RWPE1 (cell line): ENCODE measurements around the gene GRK3.
A peak's percentile ranks its signal among the peaks of the same experiment; 100 is the strongest.

Experiments
- CTCF ChIA-PET: fragments of 350-600 bp; sonication (Branson Sonifier 250); formaldehyde crosslinking; extraction: SDS; loops from one replicate; lab custom pipeline; 2021; lab: Yijun Ruan, JAX
- POLR2A ChIA-PET: fragments of 400-600 bp; formaldehyde crosslinking; extraction: SDS; loops from one replicate; lab custom pipeline; 2020; ENCODE audit warnings: antibody characterized with exemption; ENCODE audit not compliant: low non-redundant PET; lab: Yijun Ruan, JAX
- DNase-seq: peaks from one replicate; pipeline ENCODE4 v3.0.0; 2012; ENCODE audit warnings: low spot score
- H3K27ac ChIP-seq: fragments of 450-650 bp; 2 replicates; pipeline ENCODE4 v1.5.1; 2017
- TF ChIP-seq, protein P1 (sequence below): fragments of 450-650 bp; conservative IDR thresholded peaks from 2 replicates; pipeline ENCODE4 v1.5.1; 2017; ENCODE audit warnings: low read depth, mild to moderate bottlenecking

GRK3 gene

DNA sequence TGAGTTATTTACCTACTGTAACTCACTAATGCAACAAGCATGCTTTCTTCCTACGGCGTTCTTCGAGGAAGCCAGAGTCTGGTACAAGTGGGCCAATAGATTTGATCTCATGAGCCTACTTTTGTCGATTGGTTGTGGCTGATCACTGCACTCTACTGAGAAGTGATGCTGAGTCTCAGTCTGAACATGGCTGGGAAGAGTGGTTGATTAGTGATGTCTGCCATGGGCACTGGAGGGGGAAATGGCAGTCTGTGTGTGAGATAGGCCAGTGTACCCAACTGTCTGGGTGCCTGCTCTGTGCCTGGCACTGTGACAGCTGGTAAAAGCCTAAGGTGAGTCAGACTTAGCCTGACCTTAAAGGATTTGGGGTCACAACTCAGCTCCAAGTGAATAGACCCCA is 205.9 kb downstream of the GRK3 start:
- TF ChIP-seq, protein P1, sequence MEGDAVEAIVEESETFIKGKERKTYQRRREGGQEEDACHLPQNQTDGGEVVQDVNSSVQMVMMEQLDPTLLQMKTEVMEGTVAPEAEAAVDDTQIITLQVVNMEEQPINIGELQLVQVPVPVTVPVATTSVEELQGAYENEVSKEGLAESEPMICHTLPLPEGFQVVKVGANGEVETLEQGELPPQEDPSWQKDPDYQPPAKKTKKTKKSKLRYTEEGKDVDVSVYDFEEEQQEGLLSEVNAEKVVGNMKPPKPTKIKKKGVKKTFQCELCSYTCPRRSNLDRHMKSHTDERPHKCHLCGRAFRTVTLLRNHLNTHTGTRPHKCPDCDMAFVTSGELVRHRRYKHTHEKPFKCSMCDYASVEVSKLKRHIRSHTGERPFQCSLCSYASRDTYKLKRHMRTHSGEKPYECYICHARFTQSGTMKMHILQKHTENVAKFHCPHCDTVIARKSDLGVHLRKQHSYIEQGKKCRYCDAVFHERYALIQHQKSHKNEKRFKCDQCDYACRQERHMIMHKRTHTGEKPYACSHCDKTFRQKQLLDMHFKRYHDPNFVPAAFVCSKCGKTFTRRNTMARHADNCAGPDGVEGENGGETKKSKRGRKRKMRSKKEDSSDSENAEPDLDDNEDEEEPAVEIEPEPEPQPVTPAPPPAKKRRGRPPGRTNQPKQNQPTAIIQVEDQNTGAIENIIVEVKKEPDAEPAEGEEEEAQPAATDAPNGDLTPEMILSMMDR: no peak
- CTCF ChIA-PET: no interaction called here

GRCh38 chr22:25772288-25772687 is 207.8 kb downstream of the GRK3 start:
- TF ChIP-seq, protein P1: no peak
- POLR2A ChIA-PET: no interaction called here
- H3K27ac ChIP-seq: no peak overlapping the region
- CTCF ChIA-PET: interaction anchor here (0.6 to 0.8 kb wide), 5 partner anchors 16 to 277 kb away, joined by 3 to 4 read pairs (median 3); no protein-coding TSS in a partner anchor
- DNase-seq: no peak

More for the DNA sequence above, 205.9 kb downstream of the GRK3 start:
- no peak overlapping the region for H3K27ac ChIP-seq
- POLR2A ChIA-PET: no interaction called here
- DNase-seq: no peak

- TF ChIP-seq, protein P1: peak; percentile 30
- H3K27ac ChIP-seq: no peak overlapping the region
- POLR2A ChIA-PET: no interaction called here
- CTCF ChIA-PET: no interaction called here
- no peak for DNase-seq
These were observed 210.1 kb downstream of the GRK3 start for GRCh38 chr22:25774575-25775026.

- DNase-seq: no peak
- H3K27ac ChIP-seq: no peak overlapping the region
These were observed 211.1 kb downstream of the GRK3 start for GRCh38 chr22:25775531-25775930.

DNA sequence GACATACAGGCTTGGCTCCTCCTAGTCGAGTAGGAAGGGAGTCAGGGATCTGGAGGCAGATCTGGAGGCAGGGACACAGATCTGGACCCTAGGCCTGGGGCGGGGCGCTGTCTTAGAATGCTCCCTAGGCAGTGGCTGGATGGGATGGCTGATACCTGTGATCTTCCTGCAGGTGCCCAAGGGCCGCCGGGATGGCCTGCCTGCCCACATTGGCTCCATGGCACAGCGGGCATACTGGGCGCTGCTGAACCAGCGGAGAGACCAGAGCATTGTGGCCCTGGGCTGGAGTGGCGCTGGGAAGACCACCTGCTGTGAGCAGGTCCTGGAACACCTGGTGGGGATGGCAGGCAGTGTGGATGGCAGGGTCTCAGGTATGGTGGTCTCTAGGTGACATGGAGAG is 212.9 kb downstream of the GRK3 start:
- DNase-seq: no peak
- TF ChIP-seq, protein P1: no peak
- CTCF ChIA-PET: no interaction called here
- POLR2A ChIA-PET: no interaction called here
- no peak overlapping the region for H3K27ac ChIP-seq

More at GRCh38 chr22:25775531-25775930, 211.1 kb downstream of the GRK3 start:
- POLR2A ChIA-PET: no interaction called here
- CTCF ChIA-PET: interaction anchor here (0.6 kb wide), 1 partner anchor 193 kb away, joined by 6 read pairs; no protein-coding TSS in a partner anchor
- TF ChIP-seq, protein P1: no peak

GRCh38 chr22:25777870-25778269 is 213.4 kb downstream of the GRK3 start:
- TF ChIP-seq, protein P1: peak; percentile 14; the same call in 1 of the 2 replicates
- CTCF ChIA-PET: no interaction called here
- no peak overlapping the region for H3K27ac ChIP-seq
- POLR2A ChIA-PET: no interaction called here
- peak; percentile 20 for DNase-seq
